Measurements from ENCODE around the gene RMRP.

The RMRP gene

GRCh38 chr9:35657546-35658136 is at the start of gene RMRP:
RMRP (minus strand) TSS chr9:35658019.
- DNase-seq, result peak; percentile 90

- DNase-seq, result no peak
These were observed 49.1 kb upstream of the RMRP start for GRCh38 chr9:35706951-35707350.

- no peak for DNase-seq
These were observed 48.1 kb upstream of the RMRP start for GRCh38 chr9:35705836-35706430.

GRCh38 chr9:35705372-35705771 is 47.6 kb upstream of the RMRP start:
- no peak for DNase-seq

GRCh38 chr9:35703906-35704672 is 46.3 kb upstream of the RMRP start:
- no peak for DNase-seq

GRCh38 chr9:35702696-35703095 is 44.9 kb upstream of the RMRP start:
- DNase-seq, result no peak

GRCh38 chr9:35700942-35701341 is 43.1 kb upstream of the RMRP start:
- DNase-seq, result no peak

- DNase-seq, result no peak
These were observed 42.2 kb upstream of the RMRP start for GRCh38 chr9:35700031-35700430.

GRCh38 chr9:35698231-35698630 is 40.4 kb upstream of the RMRP start:
- DNase-seq, result no peak

- DNase-seq, result no peak
These were observed 39.7 kb upstream of the RMRP start for GRCh38 chr9:35697486-35697885.

GRCh38 chr9:35696520-35697215 is 38.8 kb upstream of the RMRP start:
- peak; percentile 33 for DNase-seq

- DNase-seq, result no peak
These were observed 38.2 kb upstream of the RMRP start for GRCh38 chr9:35695943-35696401.

GRCh38 chr9:35691757-35692301 is 34.0 kb upstream of the RMRP start:
- no peak for DNase-seq

- no peak for DNase-seq
These were observed 33.5 kb upstream of the RMRP start for GRCh38 chr9:35691334-35691650.

GRCh38 chr9:35690614-35691333 is 33.0 kb upstream of the RMRP start:
- peak; percentile 17 for DNase-seq

- no peak for DNase-seq
These were observed 32.4 kb upstream of the RMRP start for GRCh38 chr9:35690294-35690613.

- no peak for DNase-seq
These were observed 31.9 kb upstream of the RMRP start, which contains the start of gene TPM2 for GRCh38 chr9:35689542-35690293. TPM2 (minus strand) TSS chr9:35689925; CDS start chr9:35689817, 108 bp downstream.

- no peak for DNase-seq
These were observed 31.0 kb upstream of the RMRP start for GRCh38 chr9:35688558-35689541.

GRCh38 chr9:35687972-35688557 is 30.2 kb upstream of the RMRP start:
- no peak for DNase-seq

- no peak for DNase-seq
These were observed 29.5 kb upstream of the RMRP start for GRCh38 chr9:35687306-35687705.

Data from activated T-cell treated with anti-CD3 and anti-CD28 coated beads for 4 hours (primary cell).